Neuronal stem cell (in vitro differentiated cells): ENCODE results near the gene MT1X.

ENCODE experiments used
- DNase-seq: peaks from one replicate; pipeline ENCODE4 v3.0.0-alpha.2; 2013; ENCODE audit warnings: low spot score
- H2AFZ ChIP-seq: one replicate; pipeline ENCODE4 v1.6.1; 2013; ENCODE audit warnings: mild to moderate bottlenecking, low read length, inconsistent platforms
- H2AK5ac ChIP-seq: 2 replicates; pipeline ENCODE4 v1.6.1; 2013; ENCODE audit warnings: low read depth, mild to moderate bottlenecking, inconsistent platforms, low read length, moderate library complexity, mixed read lengths
- H2BK120ac ChIP-seq: 2 replicates; pipeline ENCODE4 v1.6.1; 2013; ENCODE audit warnings: low read depth, mild to moderate bottlenecking, inconsistent platforms, low read length, moderate library complexity, mixed read lengths
- H2BK12ac ChIP-seq: one replicate; pipeline ENCODE4 v1.6.1; 2013; ENCODE audit warnings: low read length, inconsistent platforms
- H2BK15ac ChIP-seq: 2 replicates; pipeline ENCODE4 v1.6.1; 2013; ENCODE audit warnings: mild to moderate bottlenecking, low read length, inconsistent platforms, mixed read lengths
- H2BK5ac ChIP-seq: one replicate; pipeline ENCODE4 v1.6.1; 2013; ENCODE audit warnings: inconsistent platforms, mild to moderate bottlenecking, low read length, moderate library complexity
- H3K14ac ChIP-seq: one replicate; pipeline ENCODE4 v1.6.1; 2013; ENCODE audit warnings: low read length, inconsistent platforms
- H3K18ac ChIP-seq: 2 replicates; pipeline ENCODE4 v1.6.1; 2013; ENCODE audit warnings: low read length, inconsistent platforms
- H3K23ac ChIP-seq: 2 replicates; pipeline ENCODE4 v1.6.1; 2013; ENCODE audit warnings: low read depth, mild to moderate bottlenecking, mixed read lengths, low read length, inconsistent platforms; ENCODE audit not compliant: poor library complexity
- H3K27ac ChIP-seq: replicated peaks from 3 replicates; pipeline ENCODE4 v1.5.1; 2013; ENCODE audit warnings: low read length, inconsistent platforms
- H3K27me3 ChIP-seq, 3 experiments: 2 replicates each; pipeline ENCODE4 v1.6.1; 2013; ENCODE audit warnings: low read length in 3 of 3, mild to moderate bottlenecking in 2 of 3, inconsistent platforms in 1 of 3, low read depth in 1 of 3, mixed read lengths in 1 of 3, moderate library complexity in 1 of 3; ENCODE audit not compliant: control insufficient read depth in 3 of 3, insufficient read depth in 3 of 3
- H3K36me3 ChIP-seq, 2 donors: replicated peaks in 1 of 2; 2 replicates each; pipeline ENCODE4 v1.6.1; 2013; ENCODE audit warnings: low read length in 2 of 2; ENCODE audit not compliant: control insufficient read depth in 2 of 2, insufficient read depth in 2 of 2
- H3K4ac ChIP-seq: 2 replicates; pipeline ENCODE4 v1.6.1; 2013; ENCODE audit warnings: inconsistent platforms, mild to moderate bottlenecking, low read length, moderate library complexity
- H3K4me1 ChIP-seq, 2 donors: 1 replicate in 1 of 2; 2 replicates in 1 of 2; pipeline ENCODE4 v1.6.1; 2013; ENCODE audit warnings: low read length in 2 of 2, low read depth in 1 of 2; ENCODE audit not compliant: control insufficient read depth in 2 of 2, insufficient read depth in 1 of 2
- H3K4me2 ChIP-seq: one replicate; pipeline ENCODE4 v1.6.1; 2013; ENCODE audit warnings: mild to moderate bottlenecking, low read length, inconsistent platforms; ENCODE audit not compliant: insufficient read depth, poor library complexity, severe bottlenecking
- H3K4me3 ChIP-seq, 2 donors: 2 replicates each; pipeline ENCODE4 v1.5.1; 2013; ENCODE audit warnings: low read length in 2 of 2, mild to moderate bottlenecking in 2 of 2, inconsistent platforms in 1 of 2, moderate library complexity in 1 of 2
- H3K79me1 ChIP-seq: one replicate; pipeline ENCODE4 v1.6.1; 2013; ENCODE audit warnings: low read depth, mild to moderate bottlenecking, inconsistent platforms, low read length, moderate library complexity
- H3K9ac ChIP-seq: one replicate; pipeline ENCODE4 v1.6.1; 2013; ENCODE audit warnings: mild to moderate bottlenecking, low read depth, low read length, inconsistent platforms; ENCODE audit not compliant: poor library complexity
- H3K9me3 ChIP-seq, 2 donors: replicated peaks in 1 of 2; 2 replicates each; pipeline versions ENCODE3 to v1.6.1; 2013; ENCODE audit warnings: low read length in 2 of 2, mild to moderate bottlenecking in 2 of 2, inconsistent platforms in 1 of 2, low read depth in 1 of 2, mixed read lengths in 1 of 2, moderate library complexity in 1 of 2; ENCODE audit not compliant: control insufficient read depth in 2 of 2, insufficient read depth in 1 of 2
- H4K8ac ChIP-seq: one replicate; pipeline ENCODE4 v1.6.1; 2013; ENCODE audit warnings: low read depth, mild to moderate bottlenecking, inconsistent platforms, low read length, moderate library complexity
- H4K91ac ChIP-seq: one replicate; pipeline ENCODE4 v1.6.1; 2013; ENCODE audit warnings: low read length, low read depth, mild to moderate bottlenecking, inconsistent platforms; ENCODE audit not compliant: poor library complexity
- WGBS, 2 donors: extraction: QIAGEN DNeasy Blood & Tissue Kit; methylation state at CpG; one replicate each; pipeline ENCODE4 v1.1.7; 2013; ENCODE audit warnings: missing lambda C conversion rate in 2 of 2, mixed read lengths in 1 of 2; ENCODE audit not compliant: insufficient read length in 2 of 2, insufficient replicate concordance in 1 of 2; ENCODE audit errors: extremely low coverage in 2 of 2; 5-methylcytosine and 5-hydroxymethylcytosine counted together

The MT1X gene

GRCh38 chr16:56679078-56679730, 3.1 kb upstream of the MT1X start:
- Histone ChIP-seq H3K27me3 (peaks cover 8 to 86% (median 46%) of the 10 kb centered on the region in 3 experiments), H2BK120ac (no peak overlapping the region), H3K9me3 (peaks cover 0 to 2% of the 10 kb centered on the region in 2 donors), H2AK5ac (no peak overlapping the region), H2AFZ (no peak overlapping the region), H2BK5ac (no peak overlapping the region), H2BK12ac (no peak overlapping the region), H3K79me1 (no peaks in the 10 kb centered on the region), H3K4me2 (no peak overlapping the region), H4K8ac (no peak overlapping the region), H3K23ac (no peak overlapping the region), H3K36me3 (no peaks in the 10 kb centered on the region), H3K9ac (no peak overlapping the region), H3K4me1 (peaks cover 18% of the 10 kb centered on the region in 2 donors), H3K4me3 (no peak overlapping the region), H4K91ac (no peak overlapping the region), H3K14ac (no peak overlapping the region), H3K27ac (no peak overlapping the region), H3K4ac (no peak overlapping the region), H2BK15ac (no peak overlapping the region), H3K18ac (no peak overlapping the region)
- whole genome bisulfite sequencing, 2 donors, result no CpG with 5 or more reads among the region's 3 CpGs
- DNase-seq, result no peak

DNA sequence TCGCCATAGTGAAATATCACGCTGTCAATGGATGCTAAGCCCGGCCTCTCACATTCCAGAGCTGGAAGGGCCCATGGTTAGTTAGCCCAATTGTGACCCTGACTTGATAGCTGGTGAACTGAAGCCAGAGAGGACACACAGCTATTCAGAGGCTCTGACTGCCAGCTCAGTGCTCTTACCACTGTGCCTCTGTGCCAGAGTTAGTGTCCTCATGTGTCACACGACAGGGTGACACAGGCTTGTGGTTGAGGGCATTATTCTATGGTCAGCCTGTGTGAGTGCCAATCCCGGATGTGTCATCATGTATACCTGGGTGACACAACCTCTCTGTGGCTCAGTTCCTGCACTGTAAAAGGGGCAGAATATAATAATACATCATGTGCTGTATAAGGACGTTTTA, 2.5 kb upstream of the MT1X start:
- Histone ChIP-seq H3K9me3 (peaks cover 0 to 2% of the 10 kb centered on the region in 2 donors), H3K14ac (no peak overlapping the region), H2AK5ac (no peak overlapping the region), H3K23ac (no peak overlapping the region), H3K4me1 (peaks cover 18% of the 10 kb centered on the region in 2 donors), H2BK15ac (no peak overlapping the region), H3K4ac (no peak overlapping the region), H3K36me3 (no peaks in the 10 kb centered on the region), H2BK12ac (no peak overlapping the region), H2BK5ac (no peak overlapping the region), H3K4me3 (no peak overlapping the region), H3K18ac (no peak overlapping the region), H2AFZ (no peak overlapping the region), H3K27me3 (peaks cover 8 to 82% (median 41%) of the 10 kb centered on the region in 3 experiments), H3K9ac (no peak overlapping the region), H4K8ac (no peak overlapping the region), H3K79me1 (no peaks in the 10 kb centered on the region), H4K91ac (no peak overlapping the region), H3K27ac (no peak overlapping the region), H2BK120ac (no peak overlapping the region), H3K4me2 (no peak overlapping the region)
- no peak for DNase-seq
- no CpG with 5 or more reads among the region's 6 CpGs for WGBS, 2 donors

DNA sequence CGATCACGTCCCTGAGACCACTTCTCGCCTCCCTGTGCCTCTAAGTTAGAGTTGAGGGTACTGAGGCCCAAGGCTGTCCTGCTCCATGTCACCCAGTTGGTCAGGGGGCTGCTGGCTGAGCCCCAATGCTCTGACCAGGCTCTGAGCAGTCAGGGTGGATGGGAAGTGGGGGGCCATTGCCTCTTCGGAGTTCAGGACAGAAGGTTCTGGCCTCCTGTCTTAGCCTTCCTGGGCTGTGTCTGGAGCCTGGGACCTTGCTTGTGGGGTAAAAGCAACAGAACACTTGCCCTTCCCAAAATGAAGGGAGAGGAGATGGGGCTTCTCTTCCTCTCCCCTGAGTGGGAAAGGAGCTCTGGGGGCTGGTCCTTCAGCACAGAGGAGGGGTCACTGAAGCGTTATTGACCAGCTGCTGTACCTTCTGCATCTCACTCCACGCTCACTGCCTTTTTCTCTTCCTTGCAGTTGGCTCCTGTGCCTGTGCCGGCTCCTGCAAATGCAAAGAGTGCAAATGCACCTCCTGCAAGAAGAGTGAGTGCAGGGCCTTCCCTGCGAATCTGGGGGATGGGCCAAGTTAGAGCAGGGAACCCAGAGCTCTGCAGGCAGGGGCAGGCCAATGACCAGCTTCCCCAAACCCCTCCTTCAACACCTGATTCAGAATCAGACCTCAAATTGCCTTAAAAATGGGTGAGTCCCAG, 580 bp downstream of the MT1X start:
- Histone ChIP-seq H4K8ac (no peak overlapping the region), H3K27ac (no peak overlapping the region), H3K23ac (no peak overlapping the region), H3K14ac (no peak overlapping the region), H3K36me3 (no peaks in the 10 kb centered on the region), H3K79me1 (no peaks in the 10 kb centered on the region), H3K18ac (peak overlapping the region; percentile 58), H2AK5ac (no peak overlapping the region), H2BK120ac (no peak overlapping the region), H4K91ac (no peak overlapping the region), H2BK15ac (peak overlapping the region; percentile 22), H3K4ac (peak overlapping the region; percentile 14), H2AFZ (peak overlapping the region; percentile 94), H2BK12ac (no peak overlapping the region), H2BK5ac (no peak overlapping the region), H3K9me3 (peaks cover 0 to 5% of the 10 kb centered on the region in 2 donors), H3K4me2 (peak overlapping the region; percentile 87), H3K4me1 (peaks cover 12 to 18% of the 10 kb centered on the region in 2 donors), H3K27me3 (peaks cover 0 to 53% (median 15%) of the 10 kb centered on the region in 3 experiments), H3K9ac (peak overlapping the region; percentile 64), H3K4me3 (peak overlapping the region; percentile 48 to 78)
- DNase-seq, result no peak
- WGBS, 2 donors, result no CpG with 5 or more reads among the region's 8 CpGs

DNA sequence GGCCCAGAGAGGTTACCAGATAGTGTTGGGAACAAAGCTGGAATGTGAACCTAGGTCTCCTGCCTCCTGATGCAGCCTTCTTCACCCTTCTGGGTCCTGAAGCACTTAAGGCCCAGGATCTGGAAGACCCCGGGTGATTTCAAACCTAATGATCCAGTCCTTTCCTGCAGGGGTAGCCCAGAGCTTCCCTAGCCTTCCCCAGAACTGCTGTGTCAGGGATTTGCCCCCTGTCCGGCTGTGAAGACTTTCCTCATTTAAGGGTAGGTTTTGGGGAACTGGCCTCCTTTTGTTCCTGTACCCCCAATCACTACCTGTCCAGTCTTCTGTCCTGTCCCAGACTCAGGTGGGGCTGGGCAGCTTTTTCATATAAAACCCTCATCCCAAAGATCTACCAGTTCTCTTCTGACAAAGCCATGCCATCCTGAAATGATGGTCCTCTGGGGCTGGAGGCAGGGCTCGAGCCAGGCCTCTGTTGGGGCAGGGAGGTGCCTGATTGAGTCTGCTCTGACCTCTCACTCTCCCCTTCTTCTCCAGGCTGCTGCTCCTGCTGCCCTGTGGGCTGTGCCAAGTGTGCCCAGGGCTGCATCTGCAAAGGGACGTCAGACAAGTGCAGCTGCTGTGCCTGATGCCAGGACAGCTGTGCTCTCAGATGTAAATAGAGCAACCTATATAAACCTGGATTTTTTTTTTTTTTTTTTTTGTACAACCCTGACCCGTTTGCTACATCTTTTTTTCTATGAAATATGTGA, 1.3 kb downstream of the MT1X start:
- Histone ChIP-seq H2AK5ac (no peak overlapping the region), H2BK12ac (no peak overlapping the region), H3K18ac (no peak overlapping the region), H2BK120ac (no peak overlapping the region), H3K9ac (peak overlapping the region; percentile 24), H3K4me3 (no peak overlapping the region), H3K27ac (no peak overlapping the region), H3K27me3 (peaks cover 0 to 48% (median 15%) of the 10 kb centered on the region in 3 experiments), H2BK15ac (no peak overlapping the region), H3K79me1 (no peaks in the 10 kb centered on the region), H3K4me1 (peaks cover 12 to 18% of the 10 kb centered on the region in 2 donors), H3K4ac (no peak overlapping the region), H3K23ac (no peak overlapping the region), H2AFZ (no peak overlapping the region), H3K9me3 (peaks cover 0 to 5% of the 10 kb centered on the region in 2 donors), H4K91ac (no peak overlapping the region), H3K4me2 (no peak overlapping the region), H3K36me3 (no peaks in the 10 kb centered on the region), H4K8ac (no peak overlapping the region), H2BK5ac (no peak overlapping the region), H3K14ac (no peak overlapping the region)
- no CpG with 5 or more reads among the region's 5 CpGs for WGBS, 2 donors
- no peak for DNase-seq
